HG02759 (cell line): ENCODE data around the gene TIMM17A.
"Not testable (repeated sequence)": the region's sequence is repeated elsewhere in the genome, so short reads cannot be mapped to it uniquely, and the experiment has no call there.

Experiments used
- ATAC-seq: cut with Tn5 transposase; IDR thresholded peaks from one replicate; pipeline ENCODE4 v1.9.1; 2021; ENCODE audit warnings: mild to moderate bottlenecking, moderate library complexity; ENCODE audit not compliant: unreplicated experiment

TIMM17A gene

DNA sequence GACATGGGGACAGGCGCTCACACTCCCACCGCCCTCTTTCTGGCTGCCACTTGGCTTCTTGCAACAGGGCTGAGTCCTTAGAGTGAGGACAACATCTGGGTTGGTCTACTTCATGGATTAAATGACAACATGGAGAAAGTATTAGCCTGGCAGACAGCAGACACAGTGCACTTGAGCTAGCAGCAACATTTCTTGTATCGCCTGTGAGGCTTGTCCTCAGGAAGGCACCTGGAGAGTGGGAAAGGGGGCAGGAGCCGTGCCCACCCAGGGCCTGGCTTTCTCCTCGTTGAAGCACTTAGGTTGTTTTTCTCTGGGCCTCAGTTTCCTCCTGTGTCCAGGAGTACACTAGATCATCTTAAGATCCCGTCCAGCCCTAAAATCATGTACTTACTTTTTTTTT is 58.8 kb downstream of the TIMM17A start:
- ATAC-seq = no peak

DNA sequence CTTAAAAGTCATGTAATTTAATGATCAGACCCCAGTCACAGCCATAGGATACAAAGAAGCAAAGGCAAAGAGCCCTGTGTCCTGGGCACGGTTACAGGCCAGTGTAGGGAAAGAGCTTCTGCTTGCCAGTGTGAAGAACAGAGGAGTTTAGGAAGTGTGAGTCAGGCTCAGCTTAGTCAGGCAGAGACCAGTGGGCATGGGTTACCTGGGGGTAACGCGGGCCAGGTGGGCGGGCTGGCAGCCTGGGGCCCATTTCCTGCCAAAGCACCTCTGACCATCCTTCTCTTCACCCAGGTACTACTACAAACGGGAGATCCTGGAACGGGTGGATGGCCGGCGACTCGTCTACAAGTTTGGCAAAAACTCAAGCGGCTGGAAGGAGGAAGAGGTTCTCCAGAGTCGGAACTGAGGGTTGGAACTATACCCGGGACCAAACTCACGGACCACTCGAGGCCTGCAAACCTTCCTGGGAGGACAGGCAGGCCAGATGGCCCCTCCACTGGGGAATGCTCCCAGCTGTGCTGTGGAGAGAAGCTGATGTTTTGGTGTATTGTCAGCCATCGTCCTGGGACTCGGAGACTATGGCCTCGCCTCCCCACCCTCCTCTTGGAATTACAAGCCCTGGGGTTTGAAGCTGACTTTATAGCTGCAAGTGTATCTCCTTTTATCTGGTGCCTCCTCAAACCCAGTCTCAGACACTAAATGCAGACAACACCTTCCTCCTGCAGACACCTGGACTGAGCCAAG is 59.8 kb downstream of the TIMM17A start:
- no peak for ATAC-seq

DNA sequence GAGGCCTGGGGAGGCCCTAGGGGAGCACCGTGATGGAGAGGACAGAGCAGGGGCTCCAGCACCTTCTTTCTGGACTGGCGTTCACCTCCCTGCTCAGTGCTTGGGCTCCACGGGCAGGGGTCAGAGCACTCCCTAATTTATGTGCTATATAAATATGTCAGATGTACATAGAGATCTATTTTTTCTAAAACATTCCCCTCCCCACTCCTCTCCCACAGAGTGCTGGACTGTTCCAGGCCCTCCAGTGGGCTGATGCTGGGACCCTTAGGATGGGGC is 60.3 kb downstream of the TIMM17A start:
- ATAC-seq = no peak

DNA sequence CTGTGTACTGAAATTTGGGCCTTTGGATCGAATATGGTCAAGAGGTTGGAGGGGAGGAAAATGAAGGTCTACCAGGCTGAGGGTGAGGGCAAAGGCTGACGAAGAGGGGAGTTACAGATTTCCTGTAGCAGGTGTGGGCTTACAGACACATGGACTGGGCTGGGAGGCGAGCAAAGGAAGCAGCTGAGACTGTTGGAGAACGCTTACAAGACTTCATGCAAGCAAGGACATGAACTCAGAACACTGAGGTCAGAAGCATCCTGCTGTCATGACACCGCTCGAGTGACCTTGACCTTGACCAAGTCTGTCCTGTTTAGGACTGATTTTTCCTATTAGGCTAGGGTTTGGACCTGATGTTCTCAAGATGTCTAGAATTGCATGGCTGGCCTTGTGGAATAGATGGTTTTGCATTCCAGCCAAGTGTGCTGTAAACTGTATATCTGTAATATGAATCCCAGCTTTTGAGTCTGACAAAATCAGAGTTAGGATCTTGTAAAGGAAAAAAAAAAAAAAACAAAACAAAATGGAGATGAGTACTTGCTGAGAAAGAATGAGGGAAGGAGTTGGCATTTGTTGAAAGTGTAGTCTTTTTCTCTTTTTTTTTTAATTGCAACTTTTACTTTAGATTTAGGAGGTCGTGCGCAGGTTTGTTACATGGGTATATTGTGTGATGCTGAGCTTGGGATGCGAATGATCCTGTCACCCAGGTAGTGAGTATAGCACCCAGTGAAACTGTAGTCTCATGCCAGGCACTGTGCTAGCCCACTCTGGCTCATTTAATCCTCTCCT is 60.9 kb downstream of the TIMM17A start:
- no peak for ATAC-seq

DNA sequence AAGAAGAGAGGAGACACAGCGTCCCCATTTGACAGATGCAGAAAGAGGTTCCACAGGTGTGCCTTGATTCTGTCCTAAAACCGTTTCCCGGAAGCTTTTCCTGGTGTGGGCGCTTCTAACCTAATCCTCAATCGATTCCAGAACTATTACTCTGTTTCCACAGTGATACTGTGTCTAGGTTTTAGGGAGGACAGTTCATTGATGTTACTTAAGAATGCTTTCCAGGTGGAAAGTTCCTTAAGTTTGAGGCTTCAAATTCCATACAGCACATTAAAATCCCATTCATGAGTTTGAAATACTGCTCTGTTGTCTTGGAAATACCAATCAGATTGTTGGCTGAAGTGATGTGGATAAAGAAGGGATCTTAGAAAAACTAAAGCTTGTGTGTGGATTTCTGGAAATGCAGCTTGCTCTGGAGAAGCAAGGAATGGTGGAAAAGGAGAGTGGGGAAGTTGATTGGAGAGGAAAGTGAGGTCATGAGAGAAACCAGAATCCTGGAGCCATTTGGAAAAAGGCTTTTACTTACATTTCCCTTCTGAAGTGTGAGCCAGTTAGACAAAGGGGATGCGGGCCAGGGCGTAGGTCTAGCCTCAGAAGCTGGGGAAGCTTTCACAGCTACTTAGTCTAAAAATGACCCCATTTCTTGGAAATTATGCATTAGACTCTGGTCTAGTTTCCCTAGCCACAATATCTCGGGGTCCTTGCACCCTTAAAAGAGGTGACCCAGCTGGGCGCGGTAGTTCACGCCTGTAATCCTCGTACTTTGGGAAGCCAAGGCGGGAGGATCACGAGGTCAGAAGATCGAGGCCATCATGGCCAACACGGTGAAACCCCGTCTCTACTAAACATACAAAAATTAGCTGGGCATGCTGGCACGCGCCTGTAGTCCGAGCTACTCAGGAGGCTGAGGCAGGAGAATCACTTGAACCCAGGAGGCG is 61.8 kb downstream of the TIMM17A start:
- no peak for ATAC-seq

DNA sequence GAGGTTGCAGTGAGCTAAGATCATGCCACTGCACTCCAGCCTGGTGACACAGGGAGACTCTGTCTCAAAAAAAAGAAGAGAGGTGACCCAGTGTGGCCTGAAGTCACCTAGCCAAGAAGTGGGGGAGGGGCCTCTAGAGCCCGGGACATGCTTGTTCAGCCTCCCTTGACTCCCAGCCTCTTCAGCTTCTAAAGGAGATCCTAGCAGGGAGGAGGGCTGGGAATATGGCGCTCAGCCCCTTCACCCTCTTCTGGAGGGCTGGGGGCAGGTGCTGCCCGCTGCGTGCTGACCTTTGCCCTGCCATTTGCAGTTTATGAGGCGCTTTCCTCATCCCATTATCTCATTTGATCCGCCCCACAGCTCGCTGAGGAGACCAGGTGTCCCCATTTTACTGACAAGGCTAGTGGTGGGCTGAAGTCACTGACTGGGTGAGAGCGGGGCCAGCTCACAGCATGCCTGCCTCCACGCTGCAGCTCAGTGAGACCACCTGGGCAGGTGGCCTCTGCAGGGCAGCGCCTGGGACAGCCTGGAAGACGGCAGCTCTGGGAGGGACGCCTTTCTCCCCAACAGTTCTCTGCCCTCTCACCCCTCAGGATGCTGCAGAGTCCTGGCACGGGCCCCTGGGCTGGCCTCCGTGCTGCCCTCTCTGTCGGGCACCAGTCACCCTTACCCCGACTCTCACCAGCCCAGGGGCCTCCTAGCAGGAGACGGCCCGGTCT is 62.6 kb downstream of the TIMM17A start:
- no peak for ATAC-seq

DNA sequence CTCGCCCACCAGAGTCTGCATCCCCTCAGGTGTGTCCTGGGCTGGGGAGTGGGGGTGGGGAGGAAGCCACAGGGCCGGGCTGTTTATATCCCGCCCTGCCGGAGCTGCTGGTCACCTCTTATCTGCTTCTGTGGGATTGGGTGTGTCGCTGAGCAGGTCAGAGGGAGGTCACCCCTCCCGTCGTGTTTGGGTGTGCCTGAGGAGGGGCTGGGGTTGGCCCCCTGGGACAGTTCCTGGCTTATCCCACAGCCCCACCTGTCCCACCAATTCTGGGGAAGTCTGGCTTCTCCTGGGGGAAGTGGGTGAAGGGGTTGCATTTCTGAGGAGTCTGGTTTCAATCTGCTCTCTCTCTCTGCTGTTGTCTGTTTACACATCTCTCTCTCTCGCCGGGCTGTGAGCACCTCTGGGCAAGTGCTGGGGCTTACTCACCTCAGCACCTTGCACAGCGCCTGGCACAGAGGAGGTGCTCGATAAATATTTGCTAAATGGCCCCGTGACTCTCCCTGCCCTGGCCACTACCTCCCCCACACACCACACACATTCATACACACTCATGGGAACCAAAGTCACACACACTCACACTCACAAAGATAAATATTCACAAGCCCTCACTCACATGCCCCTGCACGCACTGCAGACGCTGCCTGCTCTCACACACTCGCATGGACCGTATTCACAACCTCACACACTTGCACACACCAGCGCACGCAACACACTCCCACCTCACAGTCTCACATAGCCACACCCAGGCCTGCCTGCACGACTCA is 63.3 kb downstream of the TIMM17A start:
- ATAC-seq = no peak

DNA sequence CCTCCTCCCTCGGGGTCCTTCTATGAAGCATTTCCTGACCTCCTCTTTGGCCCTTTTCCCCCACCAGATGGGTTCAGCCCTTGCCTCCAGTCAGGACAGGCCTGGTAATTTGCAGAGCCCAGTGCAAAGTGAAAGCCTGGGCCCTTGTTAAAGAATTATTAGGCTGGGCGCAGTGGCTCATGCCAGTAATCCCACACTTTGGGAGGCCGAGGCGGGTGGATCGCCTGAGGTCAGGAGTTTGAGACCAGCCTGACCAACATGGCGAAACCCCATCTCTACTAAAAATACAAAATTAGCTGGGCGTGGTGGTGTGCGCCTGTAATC is 63.9 kb downstream of the TIMM17A start:
- not testable (repeated sequence) for ATAC-seq
